NOMO-1 (cell line): ENCODE measurements around the gene TEDC2.

Source experiments
- DNase-seq, 2 experiments: peaks; one replicate each; lab custom pipeline; 2025; ENCODE audit not compliant: unreplicated experiment in 2 of 2; lab: John Stamatoyannopoulos, UW

TEDC2 gene

DNA sequence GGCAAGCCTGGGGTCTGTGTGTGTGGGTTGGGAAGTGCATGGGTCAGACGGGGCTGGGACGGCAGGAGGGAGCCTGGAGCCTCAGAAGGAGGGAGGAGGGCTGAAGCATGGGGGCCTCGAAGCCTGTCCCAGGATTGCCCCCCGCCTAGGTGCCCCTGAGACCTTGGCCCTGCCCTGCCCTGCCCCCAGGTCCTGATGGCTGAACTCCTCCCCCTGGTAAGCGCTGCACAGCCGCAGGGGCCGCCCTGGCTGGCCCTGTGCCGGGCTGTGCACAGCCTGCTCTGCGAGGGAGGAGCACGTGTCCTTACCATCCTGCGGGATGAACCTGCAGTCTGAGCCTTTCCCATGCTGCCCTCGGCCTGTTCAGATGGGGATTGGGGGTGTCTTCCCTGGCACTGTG is 4.4 kb downstream of the TEDC2 start:
- no peak for DNase-seq

DNA sequence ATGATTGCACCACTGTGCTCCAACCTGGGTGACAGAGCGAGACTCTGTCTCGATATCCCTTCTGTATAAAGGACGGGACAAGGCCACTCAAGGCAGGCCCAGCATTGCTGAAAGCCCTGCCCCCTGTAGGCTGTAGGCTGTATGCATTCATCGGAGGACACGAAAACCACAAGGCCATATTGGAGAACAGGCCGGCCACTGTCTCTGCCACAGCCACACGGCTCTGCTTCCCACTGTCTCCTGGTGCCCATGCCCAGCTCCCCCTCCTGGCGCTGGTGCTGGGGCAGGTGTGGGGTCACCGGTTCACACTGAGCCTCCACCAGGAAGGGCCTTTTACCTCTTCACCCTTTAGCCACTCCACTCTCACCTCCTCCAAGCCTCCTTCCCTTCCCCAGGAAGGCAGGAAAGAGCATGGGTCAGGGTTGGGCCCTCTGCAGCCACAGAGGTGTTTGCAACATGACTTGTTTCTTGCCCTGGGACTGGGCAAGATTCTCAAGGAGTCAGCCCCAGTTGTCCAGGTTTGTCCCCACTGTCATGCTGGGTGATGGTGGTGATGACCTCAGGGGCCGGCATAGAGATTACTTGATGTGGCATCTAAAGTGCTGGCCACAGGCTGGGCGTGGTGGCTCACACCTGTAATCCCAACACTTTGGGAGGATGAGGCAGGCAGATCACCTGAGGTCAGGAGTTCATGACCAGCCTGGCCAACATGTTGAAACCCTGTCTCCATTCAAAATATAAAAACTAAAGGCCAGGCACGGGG is 5.9 kb downstream of the TEDC2 start:
- peak in 1 of 2 experiments; percentile 10 for DNase-seq

GRCh38 chr16:2466667-2467527 is 7.0 kb downstream of the TEDC2 start:
- DNase-seq, result no peak

DNA sequence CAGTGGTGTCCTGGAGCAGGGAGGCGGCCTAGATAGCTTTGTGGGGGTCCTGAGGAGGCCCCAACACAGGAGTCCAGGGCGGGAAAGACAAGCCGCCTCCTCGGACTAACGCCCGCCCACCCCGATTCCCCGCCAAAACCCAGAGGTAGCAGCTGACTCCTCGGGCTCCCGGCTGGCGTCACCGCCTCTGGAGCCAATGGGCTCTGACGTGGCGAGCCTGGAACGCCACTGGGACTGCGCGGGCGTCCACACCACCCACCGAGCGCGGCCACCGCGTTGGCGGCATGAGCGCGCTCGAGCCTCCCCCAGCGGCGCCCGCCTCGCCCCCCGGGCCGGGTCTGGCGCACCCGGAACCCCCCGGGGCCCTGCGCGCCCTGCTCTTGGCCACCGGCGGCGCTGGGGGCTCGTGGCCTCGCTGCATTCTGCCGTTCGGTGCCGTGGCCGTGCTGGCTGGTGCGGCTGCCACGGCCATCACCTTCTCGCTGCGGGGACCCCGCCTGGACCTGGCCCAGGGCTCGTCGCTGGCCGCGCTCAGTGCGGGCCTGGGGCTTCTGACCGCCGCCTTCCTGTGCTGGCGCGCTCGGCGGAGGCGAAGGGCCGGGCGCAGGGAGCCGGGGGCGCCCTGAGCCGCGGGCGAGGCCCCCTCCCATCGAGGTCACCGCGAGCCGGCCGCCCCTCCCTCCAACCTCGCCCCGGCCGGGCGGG is 7.8 kb downstream of the TEDC2 start:
- DNase-seq, result peak in 1 of 2 experiments; percentile 28

DNA sequence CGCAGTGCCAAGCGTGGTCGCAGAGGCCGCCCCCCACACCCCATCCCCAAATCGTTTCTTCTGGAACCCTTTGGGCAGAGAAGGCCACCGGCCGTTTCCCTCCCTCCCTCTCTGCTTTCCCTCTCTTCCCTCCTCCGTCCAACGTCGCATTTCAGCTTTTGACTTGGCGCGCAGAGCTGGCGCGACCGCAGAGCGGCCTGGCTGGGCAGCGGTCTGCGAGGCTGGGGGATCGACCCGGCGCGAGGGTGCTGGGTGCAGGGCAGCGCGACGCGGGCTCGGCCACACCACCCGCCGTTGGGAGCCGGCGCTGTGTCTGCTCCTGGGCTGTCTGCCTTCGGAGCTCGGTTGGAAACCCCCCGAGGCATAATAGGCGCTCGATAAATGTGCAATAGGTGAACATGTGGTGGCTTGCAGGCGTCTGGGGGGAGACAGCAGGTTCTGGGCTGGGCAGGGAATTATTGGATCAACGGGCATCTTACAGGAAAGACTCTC is 8.4 kb downstream of the TEDC2 start:
- peak in 1 of 2 experiments; percentile 12 for DNase-seq

- DNase-seq, result no peak
These were observed 9.0 kb downstream of the TEDC2 start for GRCh38 chr16:2468725-2469398.

DNA sequence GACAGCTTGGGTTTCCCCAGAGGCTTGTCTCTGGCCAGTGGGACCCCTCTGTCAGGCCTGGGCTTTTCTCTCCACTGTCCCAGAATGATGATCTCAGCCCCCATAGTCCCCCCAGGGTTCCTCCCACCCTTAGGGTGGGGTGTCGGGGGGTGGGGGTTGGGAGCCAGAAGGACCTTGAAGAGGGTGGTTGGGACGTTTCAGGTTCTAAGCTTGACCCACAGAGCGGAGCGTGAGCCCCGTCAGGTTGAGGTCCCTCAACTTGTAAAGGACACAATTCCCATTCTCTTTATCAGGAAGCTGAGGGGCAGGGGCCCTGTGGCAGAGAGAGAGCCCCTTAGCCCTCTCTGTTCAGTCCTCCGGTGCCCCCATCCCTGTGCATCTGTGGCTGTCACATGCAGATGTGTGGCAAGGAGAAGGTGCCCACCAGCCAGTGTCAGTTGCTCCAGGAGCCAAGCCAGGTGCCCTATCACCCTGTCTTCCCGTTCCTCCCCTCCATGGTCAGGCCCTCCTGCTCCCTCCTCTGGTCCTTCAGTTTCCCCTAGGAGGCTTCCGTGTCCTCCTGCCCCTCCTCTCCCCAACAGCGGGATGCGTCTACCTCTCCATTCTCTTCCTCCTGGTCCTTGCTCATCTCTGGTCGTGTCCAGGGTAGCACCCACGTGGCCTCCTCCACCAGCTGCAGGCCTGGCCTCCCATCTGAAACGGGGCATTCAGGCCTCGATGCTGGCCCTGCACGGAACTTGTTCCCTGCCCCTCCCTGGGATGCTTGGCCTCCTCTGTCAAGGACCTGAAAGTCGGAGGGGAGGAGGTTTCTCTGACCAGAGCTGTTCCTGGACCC is 9.7 kb downstream of the TEDC2 start:
- DNase-seq, result no peak

- DNase-seq, result no peak
These were observed 10.3 kb downstream of the TEDC2 start for GRCh38 chr16:2470234-2470601.

- DNase-seq, result no peak
These were observed 10.7 kb downstream of the TEDC2 start for GRCh38 chr16:2470603-2471015.

DNA sequence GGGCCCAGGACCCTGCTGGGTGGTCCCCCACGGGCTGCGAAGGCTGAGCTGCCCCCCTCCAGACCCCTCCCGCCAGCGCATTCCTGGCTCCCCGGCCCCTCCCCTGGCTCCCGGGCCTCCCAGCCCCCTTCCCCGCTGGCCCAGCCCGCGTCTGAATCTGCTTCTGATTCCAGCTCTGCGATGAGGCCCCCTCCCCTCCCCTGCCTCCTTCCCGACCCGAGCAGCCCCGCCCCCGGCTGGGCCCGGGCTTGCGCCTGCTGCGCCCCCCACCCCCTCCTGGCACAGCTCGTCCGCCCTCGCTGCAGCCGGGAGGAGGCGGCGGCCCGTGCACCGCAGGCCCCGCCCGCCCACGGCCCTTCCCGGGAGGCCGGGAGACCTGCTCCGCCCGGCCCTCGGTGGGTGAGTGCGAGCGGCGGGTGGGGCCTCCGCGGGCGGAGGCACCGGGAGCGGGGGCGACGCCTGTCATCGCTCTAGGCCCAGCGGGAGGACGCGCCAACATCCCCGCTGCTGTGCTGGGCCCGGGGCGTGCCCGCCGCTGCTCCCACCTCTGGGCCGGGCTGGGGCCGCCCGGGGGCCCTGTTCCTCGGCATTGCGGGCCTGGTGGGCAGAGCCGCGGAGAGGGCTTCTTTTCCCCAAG is 11.2 kb downstream of the TEDC2 start, which contains the start of gene NTN3:
Gene NTN3, plus strand, starts transcription at position 282 of the 637 bp plus-strand sequence. CDS start 405 bp downstream, outside the sequence.
- DNase-seq, result no peak

GRCh38 chr16:2471653-2472487 is 12.0 kb downstream of the TEDC2 start:
- no peak for DNase-seq

DNA sequence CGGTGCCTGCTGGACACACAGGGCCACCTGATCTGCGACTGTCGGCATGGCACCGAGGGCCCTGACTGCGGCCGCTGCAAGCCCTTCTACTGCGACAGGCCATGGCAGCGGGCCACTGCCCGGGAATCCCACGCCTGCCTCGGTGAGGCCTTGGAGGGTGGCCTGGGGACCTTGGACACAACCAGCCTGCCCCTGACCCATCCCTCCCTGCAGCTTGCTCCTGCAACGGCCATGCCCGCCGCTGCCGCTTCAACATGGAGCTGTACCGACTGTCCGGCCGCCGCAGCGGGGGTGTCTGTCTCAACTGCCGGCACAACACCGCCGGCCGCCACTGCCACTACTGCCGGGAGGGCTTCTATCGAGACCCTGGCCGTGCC is 12.6 kb downstream of the TEDC2 start:
- no peak for DNase-seq

- no peak for DNase-seq
These were observed 13.1 kb downstream of the TEDC2 start for GRCh38 chr16:2472885-2473445.

DNA sequence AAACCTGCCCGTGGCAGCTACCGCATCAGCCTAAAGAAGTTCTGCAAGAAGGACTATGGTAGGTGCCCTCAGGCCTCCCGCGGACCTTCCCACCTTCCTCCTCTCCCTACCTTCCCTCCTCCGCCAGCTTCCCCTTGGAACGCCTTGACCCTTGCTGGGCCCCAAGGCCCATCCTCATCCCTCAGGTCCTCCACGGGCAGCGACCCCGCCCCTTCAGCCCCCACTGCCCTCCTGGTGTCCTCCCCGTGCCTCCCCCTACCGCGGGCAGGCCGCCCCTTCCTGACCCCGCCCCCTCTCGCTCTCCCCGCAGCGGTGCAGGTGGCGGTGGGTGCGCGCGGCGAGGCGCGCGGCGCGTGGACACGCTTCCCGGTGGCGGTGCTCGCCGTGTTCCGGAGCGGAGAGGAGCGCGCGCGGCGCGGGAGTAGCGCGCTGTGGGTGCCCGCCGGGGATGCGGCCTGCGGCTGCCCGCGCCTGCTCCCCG is 13.6 kb downstream of the TEDC2 start:
- DNase-seq, result no peak

GRCh38 chr16:2473999-2474876 is 14.3 kb downstream of the TEDC2 start:
- peak; percentile 40 to 73 for DNase-seq

GRCh38 chr16:2474877-2475412 is 15.0 kb downstream of the TEDC2 start, which contains the start of gene TBC1D24:
Gene TBC1D24, plus strand, starts transcription at chr16:2475127. Its CDS starts 21,022 bp downstream, at chr16:2496149.
- peak; percentile 73 to 78 for DNase-seq
